Activated CD4-positive, alpha-beta T cell treated with anti-CD3 and anti-CD28 coated beads for 1 hour (primary cell): ENCODE measurements around the gene CFAP47.
"Not testable (repeated sequence)": the region's sequence is repeated elsewhere in the genome, so short reads cannot be mapped to it uniquely, and the experiment has no call there.

ENCODE experiments used
- DNase-seq: peaks from one replicate; pipeline ENCODE4 v3.0.0-alpha.2; 2020

CFAP47 gene

DNA sequence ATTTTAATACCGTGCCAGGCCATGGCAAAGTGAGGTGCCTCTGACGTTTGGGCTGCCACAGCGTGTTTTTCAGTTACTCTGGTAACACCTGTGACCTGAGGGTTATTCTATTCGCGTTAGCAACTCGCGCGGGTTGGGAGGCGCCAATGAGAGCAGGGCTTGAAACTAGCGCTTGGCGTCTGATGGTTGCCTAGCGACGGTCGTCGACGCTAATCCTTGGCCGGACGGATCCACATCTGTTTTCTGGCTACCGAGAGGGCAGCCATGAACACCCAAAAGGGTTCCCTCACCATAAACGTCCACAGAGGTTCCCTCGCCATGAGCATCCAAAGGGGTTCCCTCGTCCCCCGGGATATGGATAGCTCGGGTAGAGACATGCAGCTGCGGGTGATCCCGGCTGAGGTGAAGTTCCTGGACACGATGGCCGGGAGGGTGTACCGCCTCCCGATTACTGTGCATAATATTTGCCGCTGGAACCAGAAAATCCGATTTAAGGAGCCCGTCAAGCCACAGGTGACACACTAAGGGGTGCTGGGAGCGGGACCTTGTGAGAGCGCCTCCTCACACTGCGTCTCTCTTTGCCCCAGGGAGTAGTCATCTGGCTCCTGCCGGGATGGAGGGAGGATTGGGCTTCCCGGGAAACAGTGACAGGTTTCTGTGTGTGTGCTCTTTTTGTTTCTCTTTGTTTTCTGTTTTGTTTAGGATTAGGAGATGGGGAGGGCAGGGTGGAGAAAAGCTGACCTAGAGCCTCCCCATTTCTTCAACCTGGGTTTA, at the start of gene CFAP47:
TSS of gene CFAP47 (plus strand) at position 199 of the 774 bp plus-strand sequence. CDS start at position 265, 66 bp downstream.
- DNase-seq = no peak

DNA sequence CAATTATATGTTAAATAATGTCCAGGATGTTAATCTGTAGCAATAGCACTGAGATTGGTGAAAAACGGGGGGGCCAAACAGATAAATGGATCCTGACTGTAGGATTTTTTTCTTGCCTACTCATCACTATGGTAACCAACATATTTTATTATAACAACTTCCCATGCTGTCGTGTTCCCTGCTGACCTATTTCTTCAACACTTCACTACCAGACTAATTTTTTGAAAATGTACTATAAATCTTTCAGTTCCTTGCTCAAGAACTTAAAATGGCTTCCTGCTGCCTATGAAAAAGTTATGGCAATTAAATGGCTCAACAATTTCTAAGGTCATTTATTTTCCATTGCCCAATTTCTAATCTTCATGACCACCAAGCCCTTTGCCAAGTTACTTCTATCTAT, 38.9 kb upstream of the CFAP47 start:
- DNase-seq = no peak

DNA sequence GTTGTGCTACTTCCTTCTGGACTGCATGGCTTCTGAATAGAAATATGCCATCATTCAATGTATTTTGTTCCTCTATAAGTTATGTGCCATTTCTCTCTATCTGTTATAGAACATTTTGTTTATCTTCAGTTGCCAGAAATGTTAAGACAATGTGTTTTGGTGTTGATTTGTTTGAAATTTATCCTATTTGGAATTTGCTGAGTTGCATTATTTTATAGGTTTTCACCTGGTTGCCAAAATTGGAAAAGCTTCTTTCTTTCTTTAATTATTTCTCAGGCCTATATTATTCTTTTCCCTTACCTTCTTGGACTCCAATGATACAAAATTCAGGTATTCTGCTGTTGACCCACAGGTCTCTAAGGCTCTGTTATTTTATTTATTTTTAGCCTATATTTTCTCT, 33.4 kb upstream of the CFAP47 start:
- DNase-seq = no peak

GRCh38 chrX:35890699-35891098, 28.8 kb upstream of the CFAP47 start:
- DNase-seq = no peak

GRCh38 chrX:35986816-35987215, 67.3 kb downstream of the CFAP47 start:
- not testable (repeated sequence) for DNase-seq

- no peak for DNase-seq
These were observed 87.7 kb downstream of the CFAP47 start for GRCh38 chrX:36007207-36007606.

DNA sequence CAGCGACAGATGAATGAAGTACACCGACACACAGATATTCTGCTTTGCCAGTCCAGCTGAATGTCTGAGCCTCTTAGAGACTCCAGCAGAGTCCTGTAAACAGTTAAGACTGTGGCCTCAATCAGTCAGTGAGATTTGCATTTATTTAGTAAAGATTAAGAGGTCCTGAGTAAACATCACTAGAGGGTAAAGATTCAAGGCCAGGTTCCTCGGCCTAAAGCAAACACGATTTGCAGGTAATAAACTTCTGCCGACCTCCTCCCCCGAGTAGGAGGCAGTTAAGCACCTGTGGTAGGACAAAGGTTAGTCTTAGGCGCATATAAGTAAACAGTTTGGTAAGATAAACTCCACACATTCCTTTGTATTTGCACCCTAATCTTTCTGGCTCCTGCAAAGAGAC, 99.6 kb downstream of the CFAP47 start:
- no peak for DNase-seq

DNA sequence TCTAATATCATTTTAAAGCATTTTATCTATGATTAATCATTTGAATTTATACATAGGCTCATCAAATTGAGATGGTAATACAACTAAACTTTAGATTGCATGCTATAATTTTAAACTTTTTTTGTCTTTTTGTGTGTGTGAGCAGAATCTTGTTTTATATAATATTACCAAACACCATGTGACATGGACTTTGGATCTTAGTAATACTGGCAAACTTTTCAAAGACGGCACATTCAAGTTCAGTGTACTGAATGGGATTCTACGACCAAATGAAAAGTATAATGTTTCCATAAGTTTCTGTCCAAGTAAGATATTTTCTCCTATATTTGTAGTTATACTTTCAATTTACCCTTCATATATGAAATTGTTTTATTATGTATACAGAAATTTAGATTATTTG, 116.0 kb downstream of the CFAP47 start:
- no peak for DNase-seq

- DNase-seq = no peak
These were observed 143.2 kb downstream of the CFAP47 start for GRCh38 chrX:36062778-36063177.

DNA sequence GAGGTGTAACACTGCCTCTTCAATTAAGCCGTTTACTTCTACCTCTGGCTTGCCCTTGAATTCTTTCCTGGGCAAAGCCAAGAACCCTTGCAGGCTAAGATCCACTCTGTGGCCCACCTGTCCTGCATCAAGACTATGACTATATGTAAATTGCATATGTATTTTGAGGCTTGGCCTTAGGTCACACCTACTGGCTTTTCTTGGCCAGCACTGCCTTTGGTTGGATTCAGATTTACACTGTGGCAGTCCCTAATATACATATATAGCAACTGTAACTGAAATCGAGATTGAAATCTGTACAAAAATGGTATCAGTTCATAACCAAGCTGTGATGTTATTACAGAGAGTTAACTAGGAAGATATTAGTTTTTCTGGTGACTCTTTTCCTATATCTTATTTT, 151.5 kb downstream of the CFAP47 start:
- DNase-seq = no peak

- DNase-seq = not testable (repeated sequence)
These were observed 155.5 kb downstream of the CFAP47 start for GRCh38 chrX:36075009-36075408.

DNA sequence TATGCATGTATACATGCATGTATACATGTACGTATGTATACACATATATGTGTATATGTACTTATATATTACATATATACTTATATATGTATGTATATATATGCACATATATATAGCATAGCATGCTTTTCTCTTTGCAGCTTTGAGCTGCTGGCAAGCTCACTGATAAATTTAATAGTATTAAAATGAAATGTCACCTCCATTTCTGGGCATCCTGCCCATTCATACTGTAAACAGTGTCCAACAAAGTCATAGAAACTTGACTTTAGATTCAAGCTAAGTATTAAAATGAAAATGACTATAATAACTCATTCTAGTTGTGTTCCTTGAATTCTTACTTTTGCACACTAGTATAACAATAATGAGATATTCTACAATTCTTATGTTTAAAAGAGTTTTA, 163.7 kb downstream of the CFAP47 start:
- DNase-seq = no peak

DNA sequence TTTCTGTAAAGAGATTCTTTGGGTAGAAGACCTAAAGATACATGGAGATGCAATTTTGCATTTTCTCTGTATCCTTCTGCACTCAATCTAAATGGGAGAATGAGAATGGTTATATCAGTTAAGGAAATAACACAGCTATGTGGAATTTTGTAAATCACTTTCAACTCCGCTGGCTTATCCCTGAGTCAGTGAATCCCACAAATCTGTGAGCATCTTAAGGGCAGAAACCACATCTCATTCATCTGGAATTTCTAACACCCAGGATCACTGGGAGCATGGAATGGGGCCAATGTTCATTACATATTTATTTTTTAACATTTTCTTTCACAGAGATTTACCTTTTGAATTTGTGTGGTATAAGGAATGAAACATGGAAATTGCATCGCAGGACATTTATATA, 167.8 kb downstream of the CFAP47 start:
- no peak for DNase-seq

DNA sequence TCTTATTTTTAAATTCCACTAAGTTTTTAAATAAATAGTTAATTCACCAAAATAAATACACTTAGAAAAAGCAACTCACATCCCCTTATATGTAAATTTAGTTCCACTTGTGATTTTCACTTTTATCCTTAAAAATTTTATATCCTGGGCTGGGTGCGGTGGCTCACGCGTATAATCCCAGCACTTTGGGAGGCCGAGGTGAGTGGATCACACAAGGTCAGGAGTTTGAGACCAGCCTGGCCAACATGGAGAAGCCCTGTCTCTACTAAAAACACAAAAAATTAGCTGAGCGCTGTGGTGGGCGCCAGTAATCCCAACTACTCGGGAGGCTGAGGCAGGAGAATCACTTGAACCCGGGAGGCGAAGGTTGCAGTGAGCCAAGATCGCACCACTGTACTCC, 169.4 kb downstream of the CFAP47 start:
- DNase-seq = not testable (repeated sequence)

- DNase-seq = no peak
These were observed 182.9 kb downstream of the CFAP47 start for GRCh38 chrX:36102425-36102824.

- DNase-seq = no peak
These were observed 196.7 kb downstream of the CFAP47 start for GRCh38 chrX:36116222-36116621.

DNA sequence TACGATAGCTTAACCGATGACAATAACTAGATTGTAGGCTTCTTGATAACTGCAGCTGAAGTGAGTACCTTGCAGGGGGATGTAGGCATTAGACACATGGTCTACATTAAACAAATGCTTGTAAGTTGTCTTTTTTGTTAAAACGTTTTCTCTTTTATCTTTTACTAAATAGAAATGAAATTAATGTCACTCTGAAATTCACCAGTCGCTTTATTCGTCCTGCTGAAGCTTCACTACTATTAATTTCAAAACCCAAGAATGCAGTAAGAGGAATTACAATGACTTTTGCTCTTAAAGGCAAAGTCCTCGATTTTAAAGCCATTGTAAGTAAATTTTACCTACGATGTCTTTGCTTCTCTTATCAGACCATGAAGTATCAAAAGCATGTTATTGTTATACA, 239.7 kb downstream of the CFAP47 start:
- DNase-seq = no peak

GRCh38 chrX:36160081-36160480, 240.5 kb downstream of the CFAP47 start:
- no peak for DNase-seq

DNA sequence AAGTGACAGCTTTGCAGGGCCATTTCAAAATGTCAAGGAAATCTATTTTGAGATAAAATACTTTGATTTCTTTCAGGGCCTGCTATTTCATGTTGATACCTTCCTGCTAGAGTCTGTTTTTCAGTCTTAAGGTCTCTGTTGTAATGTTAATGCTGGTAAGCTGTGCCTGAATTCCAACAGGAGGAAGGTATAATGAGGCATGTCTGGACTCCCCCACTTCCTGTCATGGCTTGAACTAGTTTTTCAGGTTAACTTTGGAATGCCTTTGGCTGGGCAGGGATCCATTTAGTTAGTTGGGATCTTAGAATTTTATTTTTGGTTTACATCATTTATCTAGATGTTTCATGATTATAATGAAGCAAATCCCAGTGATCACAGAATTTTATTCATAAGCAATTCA, 279.0 kb downstream of the CFAP47 start:
- no peak for DNase-seq

GRCh38 chrX:36199928-36200327, 280.4 kb downstream of the CFAP47 start:
- no peak for DNase-seq

DNA sequence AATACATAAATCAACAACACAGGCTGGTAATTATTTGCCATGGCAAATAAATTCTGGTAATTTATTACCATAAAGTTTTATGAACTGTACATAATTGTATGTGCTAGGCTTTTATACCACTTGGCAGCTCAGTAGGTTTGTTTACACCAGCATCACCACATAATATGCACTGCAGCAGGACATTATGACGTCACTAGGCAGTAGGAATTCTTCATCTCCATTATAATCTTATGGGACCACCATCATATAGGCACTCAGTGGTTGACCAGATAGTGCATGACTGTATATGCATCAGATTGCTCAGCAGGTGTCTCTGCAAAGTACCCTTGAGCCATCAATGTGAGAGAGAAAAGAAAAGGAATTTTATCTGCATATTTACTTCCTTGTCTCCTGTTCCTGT, 295.4 kb downstream of the CFAP47 start:
- no peak for DNase-seq

GRCh38 chrX:36218801-36219200, 299.3 kb downstream of the CFAP47 start:
- no peak for DNase-seq

DNA sequence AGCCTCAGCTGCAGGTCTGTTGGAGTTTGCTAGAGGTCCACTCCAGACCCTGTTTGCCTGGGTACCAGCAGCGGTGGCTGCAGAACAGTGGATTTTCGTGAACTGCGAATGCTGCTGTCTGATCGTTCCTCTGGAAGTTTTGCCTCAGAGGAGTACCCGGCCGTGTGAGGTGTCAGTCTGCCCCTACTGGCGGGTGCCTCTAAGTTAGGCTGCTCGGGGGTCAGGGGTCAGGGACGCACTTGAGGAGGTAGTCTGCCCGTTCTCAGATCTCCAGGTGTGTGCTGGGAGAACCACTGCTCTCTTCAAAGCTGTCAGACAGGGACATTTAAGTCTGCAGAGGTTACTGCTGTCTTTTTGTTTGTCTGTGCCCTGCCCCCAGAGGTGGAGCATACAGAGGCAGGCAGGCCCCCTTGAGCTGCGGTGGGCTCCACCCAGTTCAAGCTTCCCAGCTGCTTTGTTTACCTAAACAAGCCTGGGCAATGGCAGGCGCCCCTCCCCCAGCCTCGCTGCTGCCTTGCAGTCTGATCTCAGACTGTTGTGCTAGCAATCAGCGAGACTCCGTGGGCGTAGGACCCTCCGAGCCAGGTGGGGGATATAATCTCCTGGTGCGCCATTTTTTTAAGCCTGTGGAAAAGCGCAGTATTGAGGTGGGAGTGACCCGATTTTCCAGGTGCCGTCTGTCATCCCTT, 315.4 kb downstream of the CFAP47 start:
- DNase-seq = not testable (repeated sequence)

DNA sequence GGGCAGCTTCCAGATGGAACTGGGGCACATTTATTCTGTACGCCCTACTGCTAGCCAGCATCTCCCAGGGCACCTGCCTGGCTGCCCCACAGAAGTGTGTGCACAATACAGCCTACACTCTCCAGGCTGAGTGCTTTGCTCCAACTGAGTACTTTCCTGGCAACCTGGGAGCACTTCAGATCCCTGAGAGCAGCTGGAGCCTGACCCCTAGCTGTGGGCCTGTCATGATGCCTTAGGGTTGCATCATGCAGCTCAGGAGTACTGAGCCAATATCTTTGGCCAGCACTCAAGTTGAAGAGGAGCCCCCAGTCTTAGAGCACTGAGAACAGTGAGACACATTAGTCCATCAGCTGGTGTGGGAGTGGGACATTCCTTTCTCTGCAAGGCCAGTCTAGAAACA, 321.9 kb downstream of the CFAP47 start:
- no peak for DNase-seq

- DNase-seq = no peak
These were observed 346.6 kb downstream of the CFAP47 start for GRCh38 chrX:36266155-36266554.
